A673 (cell line): Measurements from ENCODE around the gene RAD23B. TPM values are rescaled to one million over a fixed set of nuclear protein-coding genes. Genes with fewer than 3 reads are reported as not detected.

ENCODE experiments used
- Bru-seq: library from RNA; stranded (reverse); fragments of 400-500 nt; gene quantifications from one replicate; lab custom pipeline; 2021; lab: Mats Ljungman, UMichigan
- BruChase-seq, 2 experiments: library from RNA; stranded (reverse); fragments of 400-500 nt; gene quantifications; one replicate each; lab custom pipeline; 2021; lab: Mats Ljungman, UMichigan
- BruUV-seq: library from RNA; stranded (reverse); fragments of 400-500 nt; replicated peaks from 2 replicates; lab custom pipeline; 2021; lab: Mats Ljungman, UMichigan
- CTCF ChIA-PET: fragments of 300-600 bp; sonication (Branson Sonifier 250); formaldehyde crosslinking; loops from one replicate; lab custom pipeline; 2022; ENCODE audit warnings: antibody characterized with exemption; lab: Charles Lee
- POLR2A ChIA-PET: fragments of 300-600 bp; sonication (Branson Sonifier 250); formaldehyde crosslinking; loops from one replicate; lab custom pipeline; 2022; ENCODE audit warnings: antibody characterized with exemption; ENCODE audit not compliant: low non-redundant PET; lab: Charles Lee
- DNase-seq: peaks from one replicate; pipeline ENCODE4 v3.0.0-alpha.2; 2015; ENCODE audit warnings: low spot score
- H3K27ac ChIP-seq: fragments of 200-600 bp; sonication (generic); 2 replicates; pipeline ENCODE4 v1.5.1; 2016; ENCODE audit warnings: mixed run types, low read depth, mild to moderate bottlenecking, mixed read lengths, antibody characterized with exemption, low read length; ENCODE audit not compliant: poor library complexity, severe bottlenecking
- H3K27me3 ChIP-seq: fragments of 200-600 bp; sonication (generic); replicated peaks from 2 replicates; pipeline ENCODE4 v1.6.1; 2017; ENCODE audit warnings: mixed run types, low read depth, mild to moderate bottlenecking, mixed read lengths, antibody characterized with exemption, low read length; ENCODE audit not compliant: insufficient read depth, poor library complexity
- H3K36me3 ChIP-seq: fragments of 200-600 bp; sonication (generic); 2 replicates; pipeline ENCODE4 v1.6.1; 2016; ENCODE audit warnings: mixed run types, mild to moderate bottlenecking, mixed read lengths, antibody characterized with exemption, low read length; ENCODE audit not compliant: insufficient read depth, poor library complexity, severe bottlenecking
- H3K4me1 ChIP-seq: fragments of 200-600 bp; sonication (generic); 2 replicates; pipeline ENCODE4 v1.6.1; 2017; ENCODE audit warnings: mixed run types, mild to moderate bottlenecking, mixed read lengths, antibody characterized with exemption, low read length; ENCODE audit not compliant: insufficient read depth, poor library complexity, severe bottlenecking
- H3K4me3 ChIP-seq: fragments of 200-600 bp; sonication (generic); 2 replicates; pipeline ENCODE4 v1.5.1; 2016; ENCODE audit warnings: low read depth, mixed run types, mild to moderate bottlenecking, mixed read lengths, low read length; ENCODE audit not compliant: poor library complexity, severe bottlenecking
- H3K9me3 ChIP-seq: fragments of 200-600 bp; sonication (generic); 2 replicates; pipeline ENCODE4 v1.6.1; 2016; ENCODE audit warnings: mixed run types, low read depth, mild to moderate bottlenecking, mixed read lengths, antibody characterized with exemption, low read length; ENCODE audit not compliant: poor library complexity, severe bottlenecking
- CTCF ChIP-seq: fragments of 300-800, 200-600 bp; sonication (generic); conservative IDR thresholded peaks from 2 replicates; pipeline ENCODE4 v1.5.1; 2017; ENCODE audit warnings: low read depth, mild to moderate bottlenecking, antibody characterized with exemption, low read length, moderate library complexity, mixed read lengths
- EZH2 ChIP-seq: fragments of 200-600 bp; sonication (generic); IDR thresholded peaks from 2 replicates; pipeline ENCODE4 v1.6.1; 2017; ENCODE audit warnings: borderline replicate concordance, low read depth, mild to moderate bottlenecking, mixed read lengths, antibody characterized with exemption, low read length; ENCODE audit not compliant: poor library complexity, severe bottlenecking
- intact Hi-C: fragments of 100-400 bp; cut with micrococcal nuclease; formaldehyde crosslinking; loops from one replicate; pipeline ENCODE4 v1.10.0; 2022; ENCODE audit not compliant: unreplicated experiment
- long read RNA-seq: library from polyadenylated mRNA; stranded (forward); transcript quantifications from one replicate; pipeline ENCODE4 v2.0.0, GENCODE V29; 2022
- total RNA-seq: library from RNA; stranded (reverse); gene quantifications from 2 replicates; pipeline ENCODE4 v1.2.3, GENCODE V29; 2021

RAD23B gene
- 146 and 151 TPM in 2 replicates for total RNA-seq
- Bru-seq, nascent RNA = percentile 98 among the genes with signal in this experiment
- percentile 97 among the genes with signal in this experiment for BruChase-seq, experiment 1, labeled RNA remaining after a 2-hour chase
- percentile 97 among the genes with signal in this experiment for BruChase-seq, experiment 2, labeled RNA remaining after a 6-hour chase
- long read RNA-seq, partial matches to known transcripts = 5 of 26 reads
- long read RNA-seq, other reads (novel, unspliced or antisense) = 21 of 26 reads

GRCh38 chr9:107282759-107283622, at the start of gene RAD23B:
Gene RAD23B, plus strand, starts transcription at chr9:107283279. Its CDS starts 351 bp downstream, at chr9:107283630.
- H3K27me3 ChIP-seq = no peaks in the 10 kb centered on the region
- CTCF ChIA-PET = interaction anchor here (0.6 kb wide), 1 partner anchor 225 kb away, joined by 3 read pairs; no protein-coding TSS in a partner anchor
- peak; percentile 99 for DNase-seq
- H3K27ac ChIP-seq = peak within 1 kb of the TSS; percentile 99
- TF ChIP-seq CTCF (no peak), EZH2 (no peak)
- intact Hi-C loops = no loop called here
- no peaks in the 10 kb centered on the region for H3K9me3 ChIP-seq
- no TSS peak for BruUV-seq
- POLR2A ChIA-PET = interaction anchor here (0.6 kb wide), 2 partner anchors 22 to 951 kb away, joined by 3 read pairs; no protein-coding TSS in a partner anchor
- H3K4me3 ChIP-seq = peak within 1 kb of the TSS; percentile 99
- H3K36me3 ChIP-seq = no peaks in the 10 kb centered on the region
- peaks cover 19% of the 10 kb centered on the region for H3K4me1 ChIP-seq

- POLR2A ChIA-PET = no interaction called here
- Histone ChIP-seq H3K9me3 (no peaks in the 10 kb centered on the region), H3K4me3 (no peak overlapping the region), H3K4me1 (no peaks in the 10 kb centered on the region), H3K27ac (no peak overlapping the region), H3K27me3 (peaks cover 5% of the 10 kb centered on the region), H3K36me3 (no peaks in the 10 kb centered on the region)
- DNase-seq = no peak
- intact Hi-C loops = no loop called here
- TF ChIP-seq EZH2 (no peak), CTCF (no peak)
- CTCF ChIA-PET = no interaction called here
- no TSS peak for BruUV-seq
Observed at GRCh38 chr9:107235765-107236442, 47.2 kb upstream of the RAD23B start.

GRCh38 chr9:107237873-107238272, 45.2 kb upstream of the RAD23B start:
- H3K36me3 ChIP-seq = no peaks in the 10 kb centered on the region
- no peaks in the 10 kb centered on the region for H3K9me3 ChIP-seq
- TF ChIP-seq CTCF (no peak), EZH2 (no peak)
- H3K27me3 ChIP-seq = peaks cover 5% of the 10 kb centered on the region
- H3K4me1 ChIP-seq = no peaks in the 10 kb centered on the region
- ChIA-PET CTCF (no interaction called here), POLR2A (no interaction called here)
- H3K4me3 ChIP-seq = no peak overlapping the region
- no TSS peak for BruUV-seq
- intact Hi-C loops = no loop called here
- no peak for DNase-seq
- H3K27ac ChIP-seq = no peak overlapping the region
